ENCODE data around the gene OTOP2.

DNA sequence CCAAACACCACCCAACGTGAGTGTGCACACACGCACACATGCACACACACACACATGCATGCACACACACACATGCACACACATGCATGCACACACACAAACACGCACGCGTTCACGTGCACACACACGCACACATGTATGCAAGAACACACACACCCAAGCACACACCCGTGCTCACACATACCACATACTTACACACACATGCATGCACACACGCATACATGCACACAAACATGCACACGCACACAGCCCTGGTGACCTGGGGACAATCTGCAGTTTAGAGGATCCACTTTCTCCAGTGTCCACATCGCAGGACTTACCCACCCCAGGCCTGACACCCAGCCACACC lies 7.2 kb upstream of the OTOP2 start:
- TF ChIP-seq CTCF (conservative IDR thresholded peaks at IDR 0.05; ENCODE audit: low read depth, low read length), result no peak
- TF ChIP-seq, protein P1, sequence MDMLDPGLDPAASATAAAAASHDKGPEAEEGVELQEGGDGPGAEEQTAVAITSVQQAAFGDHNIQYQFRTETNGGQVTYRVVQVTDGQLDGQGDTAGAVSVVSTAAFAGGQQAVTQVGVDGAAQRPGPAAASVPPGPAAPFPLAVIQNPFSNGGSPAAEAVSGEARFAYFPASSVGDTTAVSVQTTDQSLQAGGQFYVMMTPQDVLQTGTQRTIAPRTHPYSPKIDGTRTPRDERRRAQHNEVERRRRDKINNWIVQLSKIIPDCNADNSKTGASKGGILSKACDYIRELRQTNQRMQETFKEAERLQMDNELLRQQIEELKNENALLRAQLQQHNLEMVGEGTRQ (IDR thresholded peaks at IDR 0.05; ENCODE audit: low read depth, low read length), result no peak
- TF ChIP-seq ELK1 (IDR thresholded peaks at IDR 0.05; ENCODE audit: borderline replicate concordance, low read depth, low read length), result no peak
- TF ChIP-seq CEBPB (IDR thresholded peaks at IDR 0.05; ENCODE audit: low read depth, low read length), result no peak
- TF ChIP-seq BHLHE40 (IDR thresholded peaks at IDR 0.05; ENCODE audit: low read depth, low read length), result no peak
- no peak for TF ChIP-seq MXI1 (IDR thresholded peaks at IDR 0.05; ENCODE audit: borderline replicate concordance, low read depth, low read length)
- TF ChIP-seq POLR2A (IDR thresholded peaks at IDR 0.05; ENCODE audit: low read depth, low read length), result no peak
- no peak for TF ChIP-seq CHD1 (IDR thresholded peaks at IDR 0.05; ENCODE audit: low read depth, low read length)
- no peak for TF ChIP-seq RAD21 (IDR thresholded peaks at IDR 0.05; ENCODE audit: low read length)
- TF ChIP-seq MAFK (IDR thresholded peaks at IDR 0.05; ENCODE audit: low read depth, low read length), result no peak
- no peak for TF ChIP-seq RFX5 (IDR thresholded peaks at IDR 0.05; ENCODE audit: low read depth, low read length)
- TF ChIP-seq RCOR1 (IDR thresholded peaks at IDR 0.05; ENCODE audit: insufficient replicate concordance, low read length), result no peak
- TF ChIP-seq FOS (IDR thresholded peaks at IDR 0.05; ENCODE audit: low read depth, low read length), result no peak

All from IMR-90 (cell line).